Endodermal cell (in vitro differentiated cells): ENCODE measurements around the gene NIFK. TPM values are rescaled to one million over a fixed set of nuclear protein-coding genes. Genes with fewer than 3 reads are reported as not detected.

ENCODE experiments used
- DNase-seq: peaks from one replicate; pipeline ENCODE4 v3.0.0-alpha.2; 2017
- H3K27ac ChIP-seq: 2 replicates; pipeline ENCODE4 v1.5.1; 2013; ENCODE audit warnings: mild to moderate bottlenecking, low read depth, low read length, moderate library complexity
- H3K27me3 ChIP-seq: 2 replicates; pipeline ENCODE4 v1.6.1; 2013; ENCODE audit warnings: mild to moderate bottlenecking, low read length, moderate library complexity; ENCODE audit not compliant: insufficient read depth, control insufficient read depth, poor library complexity, severe bottlenecking
- H3K36me3 ChIP-seq: 2 replicates; pipeline ENCODE4 v1.7.0; 2013; ENCODE audit warnings: mild to moderate bottlenecking, low read length, moderate library complexity; ENCODE audit not compliant: control insufficient read depth, insufficient read depth
- H3K4me1 ChIP-seq: one replicate; pipeline ENCODE4 v1.7.0; 2013; ENCODE audit warnings: low read length; ENCODE audit not compliant: control insufficient read depth, insufficient read depth
- H3K4me3 ChIP-seq: 2 replicates; pipeline ENCODE4 v1.5.1; 2013; ENCODE audit warnings: mild to moderate bottlenecking, low read length, moderate library complexity
- H3K9ac ChIP-seq: 2 replicates; pipeline ENCODE4 v1.6.1; 2013; ENCODE audit warnings: mild to moderate bottlenecking, low read length, moderate library complexity; ENCODE audit not compliant: poor library complexity, severe bottlenecking; ENCODE audit errors: extremely low read depth
- H3K9me3 ChIP-seq: 2 replicates; pipeline ENCODE4 v1.6.1; 2013; ENCODE audit warnings: mild to moderate bottlenecking, low read length, moderate library complexity; ENCODE audit not compliant: control insufficient read depth
- H3K27ac Mint-ChIP-seq: 2 replicates; pipeline ENCODE4 v1.8.0; 2020; ENCODE audit warnings: mixed read lengths
- H3K27me3 Mint-ChIP-seq: 2 replicates; pipeline ENCODE4 v1.8.0; 2021; ENCODE audit warnings: mild to moderate bottlenecking, mixed read lengths; ENCODE audit not compliant: insufficient read depth
- H3K36me3 Mint-ChIP-seq: 2 replicates; pipeline ENCODE4 v1.8.0; 2020; ENCODE audit warnings: low read depth, mixed read lengths
- H3K4me1 Mint-ChIP-seq: 2 replicates; pipeline ENCODE4 v1.8.0; 2020; ENCODE audit warnings: mixed read lengths
- H3K4me3 Mint-ChIP-seq: 2 replicates; pipeline ENCODE4 v1.8.0; 2020; ENCODE audit warnings: mild to moderate bottlenecking, moderate library complexity, mixed read lengths
- H3K9me3 Mint-ChIP-seq: 2 replicates; pipeline ENCODE4 v1.8.0; 2020; ENCODE audit warnings: mild to moderate bottlenecking, mixed read lengths
- WGBS, 2 experiments: methylation state at CpG; one replicate each; pipeline versions ENCODE4 v1.1.5 to v1.1.7; 2013; ENCODE audit warnings: missing lambda C conversion rate in 2 of 2, mixed read lengths in 1 of 2; ENCODE audit not compliant: insufficient coverage in 1 of 2, insufficient read length in 1 of 2; 5-methylcytosine and 5-hydroxymethylcytosine counted together
- total RNA-seq, 2 donors: library from RNA; stranded (reverse); fragmentation: NEBNext Ultra II Directional in 1 of 2; extraction: Animal tissue kit (Norgen Biotek cat#: 25700) in 1 of 2; gene quantifications; 2 replicates in 1 of 2; 3 replicates in 1 of 2; pipeline ENCODE4 v1.2.1, GENCODE V29; 2021
- TF ChIP-seq, protein P1 (sequence below): fragments of 200-600 bp; sonication (generic); conservative IDR thresholded peaks from 2 replicates; pipeline ENCODE4 v1.5.0; 2021; ENCODE audit warnings: antibody characterized with exemption, mild to moderate bottlenecking

The NIFK gene
- total RNA-seq, 2 donors from 2014 or later: 64.2 to 88.5 TPM

DNA sequence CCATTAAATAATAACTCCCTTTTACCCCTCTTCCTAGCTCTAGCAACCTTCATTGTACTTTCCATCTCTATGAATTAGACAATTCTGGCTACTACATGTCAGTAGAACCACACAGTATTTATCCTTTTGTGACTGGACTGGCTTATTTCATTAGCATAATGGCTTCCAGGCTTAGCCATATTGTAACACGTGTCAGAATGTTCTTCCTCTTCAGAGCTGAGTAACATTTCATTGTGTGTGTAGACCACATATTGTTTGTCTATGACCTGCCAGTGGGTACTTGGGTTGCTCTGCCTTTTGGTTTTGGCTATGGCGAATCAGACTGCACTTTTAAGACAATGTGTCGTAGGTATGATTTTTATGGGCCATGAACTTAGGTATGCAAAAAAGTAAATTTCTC is 39.7 kb upstream of the NIFK start:
- 80 to 91% methylated on average over 1 to 3 of the region's 3 CpGs for WGBS, 2 experiments
- DNase-seq: no peak
- H3K4me3 Mint-ChIP-seq: no peak overlapping the region

DNA sequence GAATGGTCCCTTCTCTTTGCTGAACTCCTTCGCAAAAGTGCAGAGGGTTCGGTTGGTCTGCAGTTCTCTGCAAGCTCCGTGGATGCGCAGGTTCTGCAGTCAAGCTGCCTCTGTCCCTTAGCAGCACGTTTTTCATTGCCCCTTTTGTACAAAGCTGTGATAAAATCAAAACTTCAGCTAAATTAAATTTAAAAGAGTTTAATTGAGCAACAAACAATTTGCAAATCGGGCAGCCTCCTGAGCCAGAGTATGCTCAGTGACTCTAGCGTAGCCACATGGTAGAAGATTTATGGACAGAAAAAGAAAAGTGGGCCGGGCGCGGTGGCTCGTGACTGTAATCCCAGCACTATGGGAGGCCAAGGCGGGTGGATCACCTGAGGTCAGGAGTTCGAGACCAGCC is 37.6 kb upstream of the NIFK start:
- TF ChIP-seq, protein P1, sequence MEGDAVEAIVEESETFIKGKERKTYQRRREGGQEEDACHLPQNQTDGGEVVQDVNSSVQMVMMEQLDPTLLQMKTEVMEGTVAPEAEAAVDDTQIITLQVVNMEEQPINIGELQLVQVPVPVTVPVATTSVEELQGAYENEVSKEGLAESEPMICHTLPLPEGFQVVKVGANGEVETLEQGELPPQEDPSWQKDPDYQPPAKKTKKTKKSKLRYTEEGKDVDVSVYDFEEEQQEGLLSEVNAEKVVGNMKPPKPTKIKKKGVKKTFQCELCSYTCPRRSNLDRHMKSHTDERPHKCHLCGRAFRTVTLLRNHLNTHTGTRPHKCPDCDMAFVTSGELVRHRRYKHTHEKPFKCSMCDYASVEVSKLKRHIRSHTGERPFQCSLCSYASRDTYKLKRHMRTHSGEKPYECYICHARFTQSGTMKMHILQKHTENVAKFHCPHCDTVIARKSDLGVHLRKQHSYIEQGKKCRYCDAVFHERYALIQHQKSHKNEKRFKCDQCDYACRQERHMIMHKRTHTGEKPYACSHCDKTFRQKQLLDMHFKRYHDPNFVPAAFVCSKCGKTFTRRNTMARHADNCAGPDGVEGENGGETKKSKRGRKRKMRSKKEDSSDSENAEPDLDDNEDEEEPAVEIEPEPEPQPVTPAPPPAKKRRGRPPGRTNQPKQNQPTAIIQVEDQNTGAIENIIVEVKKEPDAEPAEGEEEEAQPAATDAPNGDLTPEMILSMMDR: no peak
- Histone ChIP-seq H3K9ac (no peak overlapping the region), H3K4me3 (no peak overlapping the region), H3K9me3 (no peaks in the 10 kb centered on the region), H3K36me3 (peaks cover 14% of the 10 kb centered on the region), H3K27me3 (no peaks in the 10 kb centered on the region), H3K27ac (no peak overlapping the region), H3K4me1 (peaks cover 3% of the 10 kb centered on the region)
- peaks cover 13% of the 10 kb centered on the region for H3K36me3 Mint-ChIP-seq
- H3K4me1 Mint-ChIP-seq: peaks cover 11% of the 10 kb centered on the region
- DNase-seq: no peak
- no peak overlapping the region for H3K27ac Mint-ChIP-seq
- no peak overlapping the region for H3K4me3 Mint-ChIP-seq
- 92 to 95% methylated on average over 12 to 13 of the region's 13 CpGs for WGBS, 2 experiments
- H3K27me3 Mint-ChIP-seq: no peaks in the 10 kb centered on the region
- no peaks in the 10 kb centered on the region for H3K9me3 Mint-ChIP-seq

More for the DNA sequence above, 39.7 kb upstream of the NIFK start:
- Histone ChIP-seq H3K27me3 (no peaks in the 10 kb centered on the region), H3K36me3 (no peaks in the 10 kb centered on the region), H3K4me3 (no peak overlapping the region), H3K9ac (no peak overlapping the region), H3K9me3 (no peaks in the 10 kb centered on the region), H3K4me1 (peaks cover 3% of the 10 kb centered on the region), H3K27ac (no peak overlapping the region)
- Mint-ChIP-seq H3K27ac (no peak overlapping the region), H3K9me3 (no peaks in the 10 kb centered on the region), H3K4me1 (peaks cover 11% of the 10 kb centered on the region), H3K27me3 (no peaks in the 10 kb centered on the region), H3K36me3 (peaks cover 2% of the 10 kb centered on the region)
- TF ChIP-seq, protein P1: no peak

DNA sequence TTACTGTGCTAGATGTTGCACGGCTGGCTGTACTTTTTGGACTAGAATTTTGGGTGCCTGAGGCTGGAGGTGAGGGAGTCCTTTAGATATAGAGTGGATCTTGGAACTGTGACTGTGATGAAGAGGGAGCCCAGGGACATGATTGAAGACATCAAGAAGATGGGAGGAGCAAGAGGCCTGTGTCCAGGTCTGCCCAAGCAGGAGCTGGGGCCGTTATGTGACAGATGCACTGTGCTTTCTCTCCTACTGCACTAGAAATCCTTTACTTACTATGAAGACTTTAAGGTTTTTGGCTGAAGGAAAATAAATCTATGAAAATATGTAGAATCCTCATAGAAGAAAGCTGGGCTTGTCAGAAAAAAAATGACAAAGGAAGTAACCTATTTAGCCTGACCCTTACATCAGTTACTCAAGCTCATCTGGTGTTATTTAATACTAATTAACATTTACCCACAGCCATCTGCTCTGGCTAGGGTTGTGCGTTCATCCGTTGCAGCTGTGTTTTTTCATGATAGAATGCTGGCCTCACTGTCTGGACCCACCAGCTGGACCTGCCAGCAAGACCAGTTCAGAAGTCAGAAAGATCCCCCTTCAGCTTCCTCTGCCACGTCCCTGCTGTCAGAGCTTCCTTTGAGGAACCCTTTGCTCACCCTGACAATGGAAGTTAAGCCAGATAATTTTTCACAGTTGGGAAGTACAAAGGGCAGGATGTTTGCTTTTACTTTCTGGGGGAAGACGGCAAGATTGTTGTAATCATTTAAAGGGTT is 35.5 kb upstream of the NIFK start:
- Mint-ChIP-seq H3K4me1 (peaks cover 14% of the 10 kb centered on the region), H3K27ac (peak overlapping the region; percentile 11)
- no peak for DNase-seq

More for the DNA sequence above, 35.5 kb upstream of the NIFK start:
- H3K27me3 Mint-ChIP-seq: no peaks in the 10 kb centered on the region
- H3K4me3 ChIP-seq: no peak overlapping the region
- H3K4me1 ChIP-seq: peaks cover 3% of the 10 kb centered on the region
- H3K27me3 ChIP-seq: no peaks in the 10 kb centered on the region
- no peaks in the 10 kb centered on the region for H3K9me3 Mint-ChIP-seq
- H3K27ac ChIP-seq: peak overlapping the region; percentile 76
- H3K9me3 ChIP-seq: no peaks in the 10 kb centered on the region
- H3K9ac ChIP-seq: no peak overlapping the region
- H3K36me3 Mint-ChIP-seq: peaks cover 21% of the 10 kb centered on the region
- H3K4me3 Mint-ChIP-seq: no peak overlapping the region
- TF ChIP-seq, protein P1: no peak
- WGBS, 2 experiments: 80 to 86% methylated on average over 3 to 6 of the region's 6 CpGs
- H3K36me3 ChIP-seq: peaks cover 29% of the 10 kb centered on the region
